ENCODE results near the gene FLYWCH2.
"Not testable (repeated sequence)": the region's sequence is repeated elsewhere in the genome, so short reads cannot be mapped to it uniquely, and the experiment has no call there.

FLYWCH2 gene

GRCh38 chr16:2942045-2942444 is 59.0 kb downstream of the FLYWCH2 start:
- H3K36me3 ChIP-seq (ENCODE audit: insufficient read depth, low read length) = peaks cover 37% of the 10 kb centered on the region

GRCh38 chr16:2943716-2944115 is 60.7 kb downstream of the FLYWCH2 start:
- H2AFZ ChIP-seq (ENCODE audit: low read length); H3K79me2 ChIP-seq (ENCODE audit: insufficient read depth, low read length); H3F3A ChIP-seq (ENCODE audit: insufficient read depth, low read length); H3K4me1 ChIP-seq (ENCODE audit: insufficient read depth, low read length, severe bottlenecking); H3K9ac ChIP-seq (ENCODE audit: low read length); H3K27ac ChIP-seq (ENCODE audit: low read depth, low read length, poor library complexity, severe bottlenecking); H3K9me3 ChIP-seq (ENCODE audit: low read length); H3K4me2 ChIP-seq (ENCODE audit: low read length); H4K20me1 ChIP-seq (ENCODE audit: insufficient read depth, low read length); H3K9me2 ChIP-seq (ENCODE audit: low read depth, low read length); H3K27me3 ChIP-seq (ENCODE audit: insufficient read depth, low read length); H3K4me3 ChIP-seq (ENCODE audit: low read depth, low read length, poor library complexity, severe bottlenecking): not testable (repeated sequence)
- peaks cover 37% of the 10 kb centered on the region for H3K36me3 ChIP-seq (ENCODE audit: insufficient read depth, low read length)

More at GRCh38 chr16:2942045-2942444, 59.0 kb downstream of the FLYWCH2 start:
- TF ChIP-seq CTCF (IDR thresholded peaks at IDR 0.05; ENCODE audit: low read length) = no peak
- TF ChIP-seq EZH2 (IDR thresholded peaks at IDR 0.05; ENCODE audit: borderline replicate concordance, low read length) = no peak
- H2AFZ ChIP-seq (ENCODE audit: low read length) = no peak overlapping the region
- no peaks in the 10 kb centered on the region for H3K9me2 ChIP-seq (ENCODE audit: low read depth, low read length)
- no peak overlapping the region for H3K4me3 ChIP-seq (ENCODE audit: low read depth, low read length, poor library complexity, severe bottlenecking)
- H4K20me1 ChIP-seq (ENCODE audit: insufficient read depth, low read length) = no peaks in the 10 kb centered on the region
- no peaks in the 10 kb centered on the region for H3K9me3 ChIP-seq (ENCODE audit: low read length)
- no peaks in the 10 kb centered on the region for H3K79me2 ChIP-seq (ENCODE audit: insufficient read depth, low read length)
- H3K27me3 ChIP-seq (ENCODE audit: insufficient read depth, low read length) = no peaks in the 10 kb centered on the region
- no peaks in the 10 kb centered on the region for H3K4me1 ChIP-seq (ENCODE audit: insufficient read depth, low read length, severe bottlenecking)
- no peak overlapping the region for H3K9ac ChIP-seq (ENCODE audit: low read length)
- no peaks in the 10 kb centered on the region for H3F3A ChIP-seq (ENCODE audit: insufficient read depth, low read length)
- H3K4me2 ChIP-seq (ENCODE audit: low read length) = no peak overlapping the region
- H3K27ac ChIP-seq (ENCODE audit: low read depth, low read length, poor library complexity, severe bottlenecking) = no peak overlapping the region

- no peaks in the 10 kb centered on the region for H3F3A ChIP-seq (ENCODE audit: insufficient read depth, low read length)
- H3K79me2 ChIP-seq (ENCODE audit: insufficient read depth, low read length) = no peaks in the 10 kb centered on the region
- H3K27ac ChIP-seq (ENCODE audit: low read depth, low read length, poor library complexity, severe bottlenecking) = no peak overlapping the region
- no peaks in the 10 kb centered on the region for H4K20me1 ChIP-seq (ENCODE audit: insufficient read depth, low read length)
- H2AFZ ChIP-seq (ENCODE audit: low read length) = no peak overlapping the region
- H3K9me2 ChIP-seq (ENCODE audit: low read depth, low read length) = no peaks in the 10 kb centered on the region
- H3K27me3 ChIP-seq (ENCODE audit: insufficient read depth, low read length) = no peaks in the 10 kb centered on the region
- H3K9me3 ChIP-seq (ENCODE audit: low read length) = no peaks in the 10 kb centered on the region
- no peaks in the 10 kb centered on the region for H3K4me1 ChIP-seq (ENCODE audit: insufficient read depth, low read length, severe bottlenecking)
- H3K4me3 ChIP-seq (ENCODE audit: low read depth, low read length, poor library complexity, severe bottlenecking) = no peak overlapping the region
- TF ChIP-seq CTCF (IDR thresholded peaks at IDR 0.05; ENCODE audit: low read length) (no peak), EZH2 (IDR thresholded peaks at IDR 0.05; ENCODE audit: borderline replicate concordance, low read length) (no peak)
- no peak overlapping the region for H3K4me2 ChIP-seq (ENCODE audit: low read length)
- peaks cover 15% of the 10 kb centered on the region for H3K36me3 ChIP-seq (ENCODE audit: insufficient read depth, low read length)
- no peak overlapping the region for H3K9ac ChIP-seq (ENCODE audit: low read length)
These were observed 63.6 kb downstream of the FLYWCH2 start for GRCh38 chr16:2946649-2947048.

Measured in OCI-LY1 (cell line).